ENCODE results near the gene CAPRIN1.

CAPRIN1 gene

GRCh38 chr11:34143048-34143447 lies 91.5 kb downstream of the CAPRIN1 start:
- DNase-seq (ENCODE audit: low read depth in 2 of 2): no peak

GRCh38 chr11:34145073-34145472 lies 93.5 kb downstream of the CAPRIN1 start:
- no peak for DNase-seq (ENCODE audit: low read depth in 2 of 2)

- no peak for DNase-seq (ENCODE audit: low read depth in 2 of 2)
Measured at GRCh38 chr11:34145847-34146381, 94.4 kb downstream of the CAPRIN1 start.

- DNase-seq (ENCODE audit: low read depth in 2 of 2): no peak
Measured at GRCh38 chr11:34146411-34146810, 94.9 kb downstream of the CAPRIN1 start.

GRCh38 chr11:34146866-34147265 lies 95.3 kb downstream of the CAPRIN1 start:
- DNase-seq (ENCODE audit: low read depth in 2 of 2): no peak

GRCh38 chr11:34147581-34147980 lies 96.0 kb downstream of the CAPRIN1 start:
- DNase-seq (ENCODE audit: low read depth in 2 of 2): no peak

GRCh38 chr11:34148504-34149165 lies 97.1 kb downstream of the CAPRIN1 start:
- DNase-seq (ENCODE audit: low read depth in 2 of 2): no peak

GRCh38 chr11:34149274-34149673 lies 97.7 kb downstream of the CAPRIN1 start:
- no peak for DNase-seq (ENCODE audit: low read depth in 2 of 2)

- no peak for DNase-seq (ENCODE audit: low read depth in 2 of 2)
Measured at GRCh38 chr11:34149786-34150185, 98.3 kb downstream of the CAPRIN1 start.

GRCh38 chr11:34150494-34151151 lies 99.1 kb downstream of the CAPRIN1 start:
- DNase-seq (ENCODE audit: low read depth in 2 of 2): peak; percentile 20 to 35

Data from fibroblast of skin of left quadriceps (primary cell).